NCI-H128 (cell line): ENCODE results near the gene OTUD4.
"Not testable (repeated sequence)": the region's sequence is repeated elsewhere in the genome, so short reads cannot be mapped to it uniquely, and the experiment has no call there.

Experiments
- DNase-seq: peaks from one replicate; lab custom pipeline; 2025; ENCODE audit not compliant: unreplicated experiment; lab: John Stamatoyannopoulos, UW

OTUD4 gene

GRCh38 chr4:145180298-145181090 is at the start of gene OTUD4:
Gene OTUD4 (minus strand): TSS chr4:145180589. CDS start chr4:145179973, 616 bp downstream.
- DNase-seq = peak; percentile 68

- DNase-seq = not testable (repeated sequence)
Observed at GRCh38 chr4:145223228-145223627, 42.8 kb upstream of the OTUD4 start.

- not testable (repeated sequence) for DNase-seq
Observed at GRCh38 chr4:145221529-145221928, 41.1 kb upstream of the OTUD4 start.

- DNase-seq = no peak
Observed at GRCh38 chr4:145219090-145219489, 38.7 kb upstream of the OTUD4 start.

GRCh38 chr4:145218251-145218650 is 37.9 kb upstream of the OTUD4 start:
- DNase-seq = no peak

- DNase-seq = no peak
Observed at GRCh38 chr4:145217349-145217748, 37.0 kb upstream of the OTUD4 start.

GRCh38 chr4:145216535-145216934 is 36.1 kb upstream of the OTUD4 start:
- no peak for DNase-seq

GRCh38 chr4:145213245-145213644 is 32.9 kb upstream of the OTUD4 start:
- no peak for DNase-seq

- no peak for DNase-seq
Observed at GRCh38 chr4:145207934-145208333, 27.5 kb upstream of the OTUD4 start.

- DNase-seq = no peak
Observed at GRCh38 chr4:145203410-145203809, 23.0 kb upstream of the OTUD4 start.

- no peak for DNase-seq
Observed at GRCh38 chr4:145200366-145200765, 20.0 kb upstream of the OTUD4 start.

GRCh38 chr4:145199051-145199716 is 18.8 kb upstream of the OTUD4 start:
- DNase-seq = no peak

GRCh38 chr4:145196747-145197146 is 16.4 kb upstream of the OTUD4 start:
- DNase-seq = no peak

GRCh38 chr4:145195167-145195952 is 15.0 kb upstream of the OTUD4 start:
- DNase-seq = no peak

- DNase-seq = no peak
Observed at GRCh38 chr4:145189981-145190380, 9.6 kb upstream of the OTUD4 start.

- DNase-seq = no peak
Observed at GRCh38 chr4:145186729-145187128, 6.3 kb upstream of the OTUD4 start.

- DNase-seq = no peak
Observed at GRCh38 chr4:145183581-145183980, 3.2 kb upstream of the OTUD4 start.

GRCh38 chr4:145183023-145183422 is 2.6 kb upstream of the OTUD4 start:
- DNase-seq = no peak

GRCh38 chr4:145182222-145182621 is 1.8 kb upstream of the OTUD4 start:
- DNase-seq = no peak

- DNase-seq = no peak
Observed at GRCh38 chr4:145181091-145181501, 707 bp upstream of the OTUD4 start.

GRCh38 chr4:145179861-145180297 is 510 bp downstream of the OTUD4 start:
- DNase-seq = not testable (repeated sequence)
